ENCODE results near the gene SEMA3A. TPM values are rescaled to one million over a fixed set of nuclear protein-coding genes. Genes with fewer than 3 reads are reported as not detected.

SEMA3A gene
- total RNA-seq, 4 donors from 2014 or later, result 27.8 to 39.0 (median 34.5) TPM

DNA sequence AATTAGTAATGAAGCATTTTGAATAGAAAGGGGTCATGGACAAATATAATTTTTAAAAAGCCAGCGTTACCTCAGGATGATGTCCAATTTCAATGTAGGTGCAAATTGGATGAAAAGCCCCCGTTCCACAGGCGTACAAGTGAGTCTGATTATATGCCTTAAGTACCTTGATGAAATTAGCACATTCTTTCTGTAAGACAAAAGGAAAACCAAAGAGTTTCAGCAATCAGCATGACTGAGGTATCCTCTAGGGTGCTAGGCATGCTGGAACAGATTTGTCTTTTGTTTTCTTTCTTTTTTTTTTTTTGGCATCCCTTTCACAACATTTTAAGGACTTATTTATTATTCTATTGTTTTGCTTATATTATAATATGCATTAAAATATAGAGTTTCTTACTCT lies 84.2 kb downstream of the SEMA3A start:
- no peak overlapping the region for H3K27ac ChIP-seq (replicated peaks in 1 of 4)
- WGBS, result 90% methylated on average over 3 of the region's 3 CpGs
- no peak for DNase-seq (ENCODE audit: extremely low spot score)
- H3K36me3 ChIP-seq, result no peaks in the 10 kb centered on the region
- no peaks in the 10 kb centered on the region for H3K9me3 ChIP-seq
- intact Hi-C loops (cut with DNase I), result no loop called here
- H3K27me3 ChIP-seq, result no peaks in the 10 kb centered on the region
- H3K4me1 ChIP-seq, result peaks cover 28 to 67% (median 52%) of the 10 kb centered on the region in 4 donors
- no peak for TF ChIP-seq POLR2AphosphoS5 (IDR thresholded peaks at IDR 0.05)
- TF ChIP-seq EP300 (IDR thresholded peaks at IDR 0.05), result no peak
- no peak for TF ChIP-seq CTCF (IDR thresholded peaks at IDR 0.05)
- TF ChIP-seq POLR2A (IDR thresholded peaks at IDR 0.05; ENCODE audit: low read depth), result no peak
- no peak overlapping the region for H3K4me3 ChIP-seq

GRCh38 chr7:84108787-84109186 lies 85.8 kb downstream of the SEMA3A start:
- H3K27me3 ChIP-seq, result no peaks in the 10 kb centered on the region
- peaks cover 22 to 57% (median 38%) of the 10 kb centered on the region in 4 donors for H3K4me1 ChIP-seq
- no peak for DNase-seq (ENCODE audit: extremely low spot score)
- no peaks in the 10 kb centered on the region for H3K36me3 ChIP-seq
- TF ChIP-seq POLR2A (IDR thresholded peaks at IDR 0.05; ENCODE audit: low read depth) (no peak), POLR2AphosphoS5 (IDR thresholded peaks at IDR 0.05) (no peak), CTCF (IDR thresholded peaks at IDR 0.05) (no peak), EP300 (IDR thresholded peaks at IDR 0.05) (no peak)
- H3K9me3 ChIP-seq, result no peaks in the 10 kb centered on the region
- H3K4me3 ChIP-seq, result no peak overlapping the region
- WGBS, result 66% methylated on average over 2 of the region's 2 CpGs
- H3K27ac ChIP-seq (replicated peaks in 1 of 4), result no peak overlapping the region
- intact Hi-C loops (cut with DNase I), result no loop called here

DNA sequence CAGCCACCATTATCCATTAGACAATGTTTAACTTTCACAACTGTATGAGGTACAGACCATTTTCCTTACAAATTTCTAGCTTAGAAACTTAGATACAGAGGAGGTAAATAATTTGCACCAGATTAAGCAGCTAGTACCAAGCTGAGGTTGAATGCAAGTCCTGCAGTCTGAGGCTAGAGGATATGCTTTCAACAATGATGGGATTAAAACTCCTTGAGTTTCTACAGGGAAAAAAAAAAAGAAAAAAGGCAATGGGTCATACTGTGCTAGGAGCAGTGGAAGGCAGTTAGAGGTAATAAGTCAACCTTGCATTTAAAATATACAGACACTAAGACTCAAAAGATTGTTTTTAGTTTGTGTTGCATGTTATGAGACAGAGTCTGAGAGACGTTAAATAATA lies 86.5 kb downstream of the SEMA3A start:
- no peaks in the 10 kb centered on the region for H3K9me3 ChIP-seq
- 60% methylated on average over 1 of the region's 1 CpG for WGBS
- peaks cover 16 to 50% (median 31%) of the 10 kb centered on the region in 4 donors for H3K4me1 ChIP-seq
- no peak for DNase-seq (ENCODE audit: extremely low spot score)
- intact Hi-C loops (cut with DNase I), result no loop called here
- H3K27me3 ChIP-seq, result no peaks in the 10 kb centered on the region
- TF ChIP-seq POLR2A (IDR thresholded peaks at IDR 0.05; ENCODE audit: low read depth) (no peak), EP300 (IDR thresholded peaks at IDR 0.05) (no peak), POLR2AphosphoS5 (IDR thresholded peaks at IDR 0.05) (no peak), CTCF (IDR thresholded peaks at IDR 0.05) (no peak)
- H3K27ac ChIP-seq (replicated peaks in 1 of 4), result no peak overlapping the region
- H3K36me3 ChIP-seq, result no peaks in the 10 kb centered on the region
- H3K4me3 ChIP-seq, result no peak overlapping the region

- 100% methylated on average over 2 of the region's 2 CpGs for WGBS
- Histone ChIP-seq H3K4me1 (peaks cover 7 to 41% (median 23%) of the 10 kb centered on the region in 4 donors), H3K27me3 (no peaks in the 10 kb centered on the region), H3K4me3 (no peak overlapping the region), H3K9me3 (no peaks in the 10 kb centered on the region), H3K27ac (replicated peaks in 1 of 4) (no peak overlapping the region), H3K36me3 (no peaks in the 10 kb centered on the region)
- intact Hi-C loops (cut with DNase I), result no loop called here
- no peak for DNase-seq (ENCODE audit: extremely low spot score)
- TF ChIP-seq POLR2A (IDR thresholded peaks at IDR 0.05; ENCODE audit: low read depth) (no peak), EP300 (IDR thresholded peaks at IDR 0.05) (no peak), CTCF (IDR thresholded peaks at IDR 0.05) (no peak), POLR2AphosphoS5 (IDR thresholded peaks at IDR 0.05) (no peak)
Observed at GRCh38 chr7:84107259-84107658, 87.3 kb downstream of the SEMA3A start.

GRCh38 chr7:84106291-84106690 lies 88.3 kb downstream of the SEMA3A start:
- H3K36me3 ChIP-seq, result no peaks in the 10 kb centered on the region
- H3K27me3 ChIP-seq, result no peaks in the 10 kb centered on the region
- no peak overlapping the region for H3K4me3 ChIP-seq
- H3K27ac ChIP-seq (replicated peaks in 1 of 4), result no peak overlapping the region
- H3K9me3 ChIP-seq, result no peaks in the 10 kb centered on the region
- 79% methylated on average over 3 of the region's 3 CpGs for WGBS
- peaks cover 0 to 33% (median 20%) of the 10 kb centered on the region in 4 donors for H3K4me1 ChIP-seq
- intact Hi-C loops (cut with DNase I), result no loop called here
- TF ChIP-seq EP300 (IDR thresholded peaks at IDR 0.05) (no peak), POLR2AphosphoS5 (IDR thresholded peaks at IDR 0.05) (no peak), CTCF (IDR thresholded peaks at IDR 0.05) (no peak), POLR2A (IDR thresholded peaks at IDR 0.05; ENCODE audit: low read depth) (no peak)
- no peak for DNase-seq (ENCODE audit: extremely low spot score)
